Measurements from ENCODE around the gene PADI3. TPM values are rescaled to one million over a fixed set of nuclear protein-coding genes. Genes with fewer than 3 reads are reported as not detected.

Gene PADI3
- polyA plus RNA-seq, 1 donor (not counting 4 experiments of a cell fraction or from before 2014, with no cell fraction given) = 6.1 TPM

GRCh38 chr1:17315542-17316130 lies 66.7 kb downstream of the PADI3 start:
- Histone ChIP-seq H4K20me1 (ENCODE audit: control insufficient read depth, extremely low read depth, insufficient read depth, low read length) (no peaks in the 10 kb centered on the region), H3K27me3 (ENCODE audit: control insufficient read depth, extremely low read depth, insufficient read depth, low read length) (peaks cover 6% of the 10 kb centered on the region), H3K27ac (ENCODE audit: control insufficient read depth, insufficient read depth, low read length) (no peak overlapping the region), H3K4me2 (ENCODE audit: control insufficient read depth, extremely low read depth, insufficient read depth, low read depth, low read length) (no peak overlapping the region), H2AFZ (ENCODE audit: control insufficient read depth, low read length) (no peak overlapping the region), H3K9me1 (ENCODE audit: control insufficient read depth, extremely low read depth, insufficient read depth, low read length) (no peaks in the 10 kb centered on the region), H3K79me2 (ENCODE audit: control insufficient read depth, insufficient read depth, low read length) (no peaks in the 10 kb centered on the region), H3K36me3 (ENCODE audit: control insufficient read depth in 2 of 2, extremely low read depth in 1 of 2, insufficient read depth in 2 of 2, low read length in 2 of 2) (no peaks in the 10 kb centered on the region), H3K4me1 (ENCODE audit: control insufficient read depth, extremely low read depth, insufficient read depth, low read length) (no peaks in the 10 kb centered on the region), H3K9me3 (ENCODE audit: control insufficient read depth, low read depth, low read length) (no peaks in the 10 kb centered on the region), H3K9ac (ENCODE audit: control insufficient read depth, extremely low read depth, insufficient read depth, low read length) (no peak overlapping the region), H3K4me3 (ENCODE audit: control insufficient read depth in 2 of 3, extremely low read depth in 1 of 3, insufficient read depth in 2 of 3, low read depth in 1 of 3, low read length in 3 of 3) (no peak overlapping the region)
- no peak for TF ChIP-seq CTCF (optimal IDR thresholded peaks at IDR 0.05 in 1 of 3, IDR thresholded peaks at IDR 0.05 in 1 of 3, conservative IDR thresholded peaks at IDR 0.05 in 1 of 3; ENCODE audit: extremely low read depth in 1 of 3, insufficient read depth in 2 of 3, low read length in 3 of 3)
- dilution Hi-C loops (cut with MboI; ENCODE audit: extremely low pct_ligation_motif_present, low sequenced_read_pairs) = no loop called here
- DNase-seq (ENCODE audit: low read depth, low spot score) (no peak), FAIRE-seq (no peak)

GRCh38 chr1:17316704-17317103 lies 67.8 kb downstream of the PADI3 start:
- H3K4me1 ChIP-seq (ENCODE audit: control insufficient read depth, extremely low read depth, insufficient read depth, low read length) = no peaks in the 10 kb centered on the region
- FAIRE-seq = no peak
- peaks cover 6% of the 10 kb centered on the region for H3K27me3 ChIP-seq (ENCODE audit: control insufficient read depth, extremely low read depth, insufficient read depth, low read length)
- H4K20me1 ChIP-seq (ENCODE audit: control insufficient read depth, extremely low read depth, insufficient read depth, low read length) = no peaks in the 10 kb centered on the region
- TF ChIP-seq CTCF (optimal IDR thresholded peaks at IDR 0.05 in 1 of 3, IDR thresholded peaks at IDR 0.05 in 1 of 3, conservative IDR thresholded peaks at IDR 0.05 in 1 of 3; ENCODE audit: extremely low read depth in 1 of 3, insufficient read depth in 2 of 3, low read length in 3 of 3) = no peak
- TF ChIP-seq EZH2 (IDR thresholded peaks at IDR 0.05; ENCODE audit: low read length) = no peak
- no peak overlapping the region for H3K9ac ChIP-seq (ENCODE audit: control insufficient read depth, extremely low read depth, insufficient read depth, low read length)
- no peak overlapping the region for H3K4me2 ChIP-seq (ENCODE audit: control insufficient read depth, extremely low read depth, insufficient read depth, low read depth, low read length)
- no peak overlapping the region for H2AFZ ChIP-seq (ENCODE audit: control insufficient read depth, low read length)
- H3K4me3 ChIP-seq (ENCODE audit: control insufficient read depth in 2 of 3, extremely low read depth in 1 of 3, insufficient read depth in 2 of 3, low read depth in 1 of 3, low read length in 3 of 3) = no peak overlapping the region
- DNase-seq (ENCODE audit: low read depth, low spot score) = no peak
- no peaks in the 10 kb centered on the region for H3K36me3 ChIP-seq (ENCODE audit: control insufficient read depth in 2 of 2, extremely low read depth in 1 of 2, insufficient read depth in 2 of 2, low read length in 2 of 2)
- H3K79me2 ChIP-seq (ENCODE audit: control insufficient read depth, insufficient read depth, low read length) = no peaks in the 10 kb centered on the region
- no peaks in the 10 kb centered on the region for H3K9me1 ChIP-seq (ENCODE audit: control insufficient read depth, extremely low read depth, insufficient read depth, low read length)
- dilution Hi-C loops (cut with MboI; ENCODE audit: extremely low pct_ligation_motif_present, low sequenced_read_pairs) = no loop called here
- H3K27ac ChIP-seq (ENCODE audit: control insufficient read depth, insufficient read depth, low read length) = no peak overlapping the region
- H3K9me3 ChIP-seq (ENCODE audit: control insufficient read depth, low read depth, low read length) = no peaks in the 10 kb centered on the region
